ENCODE results near the gene DNAJC7.

DNA sequence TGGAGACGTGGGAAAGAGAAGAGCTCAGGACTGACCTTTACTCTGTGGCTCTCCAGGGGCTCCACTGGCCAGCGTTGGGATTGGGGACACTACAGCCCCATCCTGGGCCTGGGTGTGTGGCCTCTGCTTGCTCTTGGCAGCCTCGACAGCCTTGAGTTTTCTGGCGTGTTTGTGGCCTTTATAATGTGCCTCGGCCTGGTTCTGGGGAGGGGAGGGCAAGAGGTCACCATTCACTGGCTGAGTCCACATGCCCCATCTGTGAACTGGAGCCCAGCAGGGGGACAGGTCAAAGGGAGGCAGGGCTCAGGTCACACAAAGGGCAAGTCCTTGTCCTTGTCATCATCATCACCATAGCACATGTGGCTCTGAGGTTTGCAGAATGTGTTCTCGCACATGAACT, 14.3 kb upstream of the DNAJC7 start:
- TF ChIP-seq CTCF (IDR thresholded peaks at IDR 0.05) (no peak), POLR2A (IDR thresholded peaks at IDR 0.05) (no peak)

All from right lobe of liver (tissue), 4 donors.